Measurements from ENCODE around the gene LRMDA.

DNA sequence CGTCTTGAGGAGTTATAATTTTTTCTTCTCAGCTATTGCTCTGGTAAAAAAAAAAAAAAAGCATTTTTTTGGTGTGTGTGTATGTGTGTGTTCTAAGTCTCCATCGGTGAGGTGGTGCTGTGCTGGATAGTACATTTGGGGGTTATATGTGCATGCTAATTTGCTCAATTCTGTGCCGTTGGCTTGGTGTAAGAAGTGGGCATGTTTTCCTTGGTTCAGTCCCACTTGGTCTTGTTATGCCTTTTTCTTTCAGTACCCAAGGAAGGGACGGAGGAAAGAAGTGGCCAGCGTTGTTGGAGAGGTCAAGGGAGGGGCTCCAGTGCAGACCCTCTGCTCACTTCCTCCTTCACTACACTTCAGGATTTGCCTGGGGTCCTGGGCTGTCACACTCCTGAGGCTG lies 20.4 kb downstream of the LRMDA start:
- TF ChIP-seq, protein P1, sequence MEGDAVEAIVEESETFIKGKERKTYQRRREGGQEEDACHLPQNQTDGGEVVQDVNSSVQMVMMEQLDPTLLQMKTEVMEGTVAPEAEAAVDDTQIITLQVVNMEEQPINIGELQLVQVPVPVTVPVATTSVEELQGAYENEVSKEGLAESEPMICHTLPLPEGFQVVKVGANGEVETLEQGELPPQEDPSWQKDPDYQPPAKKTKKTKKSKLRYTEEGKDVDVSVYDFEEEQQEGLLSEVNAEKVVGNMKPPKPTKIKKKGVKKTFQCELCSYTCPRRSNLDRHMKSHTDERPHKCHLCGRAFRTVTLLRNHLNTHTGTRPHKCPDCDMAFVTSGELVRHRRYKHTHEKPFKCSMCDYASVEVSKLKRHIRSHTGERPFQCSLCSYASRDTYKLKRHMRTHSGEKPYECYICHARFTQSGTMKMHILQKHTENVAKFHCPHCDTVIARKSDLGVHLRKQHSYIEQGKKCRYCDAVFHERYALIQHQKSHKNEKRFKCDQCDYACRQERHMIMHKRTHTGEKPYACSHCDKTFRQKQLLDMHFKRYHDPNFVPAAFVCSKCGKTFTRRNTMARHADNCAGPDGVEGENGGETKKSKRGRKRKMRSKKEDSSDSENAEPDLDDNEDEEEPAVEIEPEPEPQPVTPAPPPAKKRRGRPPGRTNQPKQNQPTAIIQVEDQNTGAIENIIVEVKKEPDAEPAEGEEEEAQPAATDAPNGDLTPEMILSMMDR (IDR thresholded peaks at IDR 0.05): no peak
- no peak for TF ChIP-seq POLR2A (IDR thresholded peaks at IDR 0.05)
